ENCODE data around the gene OPCML. TPM values are rescaled to one million over a fixed set of nuclear protein-coding genes. Genes with fewer than 3 reads are reported as not detected.

Gene OPCML
- total and polyA plus RNA-seq, 2 donors (not counting 1 experiment from before 2014, with no cell fraction given) = not detected

- H3K27me3 ChIP-seq (replicated peaks in 1 of 4; ENCODE audit: control extremely low read depth in 1 of 4, control insufficient read depth in 3 of 4, insufficient read depth in 4 of 4, low read length in 3 of 4) = no peaks in the 10 kb centered on the region
- no peak overlapping the region for H3K4me2 ChIP-seq (replicated peaks; ENCODE audit: low read depth, low read length, poor library complexity, severe bottlenecking)
- WGBS (ENCODE audit: insufficient coverage) = no CpG with 5 or more reads among the region's 5 CpGs
- no peak overlapping the region for H2AFZ ChIP-seq (ENCODE audit: insufficient read depth, low read depth, low read length, poor library complexity, severe bottlenecking)
- ATAC-seq (ENCODE audit: low read depth) = no peak
- ChIA-PET CTCF (no interaction called here), POLR2A (no interaction called here)
- Mint-ChIP-seq H3K27me3 (no peaks in the 10 kb centered on the region), H3K9me3 (ENCODE audit: insufficient read depth) (peaks cover 6% of the 10 kb centered on the region), H3K4me1 (no peaks in the 10 kb centered on the region), H3K4me3 (no peak overlapping the region), H3K27ac (no peak overlapping the region)
- TF ChIP-seq EZH2 (IDR thresholded peaks at IDR 0.05; ENCODE audit: borderline replicate concordance, insufficient read depth, low read depth, low read length, poor library complexity, severe bottlenecking) = no peak
- no peak for TF ChIP-seq CTCF (IDR thresholded peaks at IDR 0.05)
- H4K20me1 ChIP-seq (ENCODE audit: control insufficient read depth, insufficient read depth, low read length, poor library complexity, severe bottlenecking) = no peaks in the 10 kb centered on the region
- no peak for DNase-seq
- no peak overlapping the region for H3K9ac ChIP-seq (ENCODE audit: low read length)
- H3K4me1 ChIP-seq (ENCODE audit: control insufficient read depth in 2 of 2, insufficient read depth in 2 of 2, low read length in 2 of 2) = no peaks in the 10 kb centered on the region
- no peaks in the 10 kb centered on the region for H3K36me3 ChIP-seq (replicated peaks in 1 of 2; ENCODE audit: control extremely low read depth in 1 of 2, control insufficient read depth in 1 of 2, extremely low read depth in 1 of 2, insufficient read depth in 2 of 2, low read length in 1 of 2)
- H3K4me3 ChIP-seq (ENCODE audit: control extremely low read depth in 1 of 5, extremely low read depth in 1 of 5, insufficient read depth in 1 of 5, low read depth in 2 of 5, low read length in 4 of 5) = no peak overlapping the region
- no peak overlapping the region for H3K27ac ChIP-seq (ENCODE audit: low read length in 2 of 2)
- no peaks in the 10 kb centered on the region for H3K79me2 ChIP-seq (ENCODE audit: control insufficient read depth, insufficient read depth, low read length)
- H3K9me3 ChIP-seq (ENCODE audit: control extremely low read depth in 1 of 3, control insufficient read depth in 2 of 3, insufficient read depth in 1 of 3, low read length in 2 of 3) = no peaks in the 10 kb centered on the region
- intact Hi-C loops (cut with micrococcal nuclease) = no loop called here
Observed at GRCh38 chr11:132559331-132560036, 972.8 kb downstream of the OPCML start.

- no peaks in the 10 kb centered on the region for H3K36me3 ChIP-seq (replicated peaks in 1 of 2; ENCODE audit: control extremely low read depth in 1 of 2, control insufficient read depth in 1 of 2, extremely low read depth in 1 of 2, insufficient read depth in 2 of 2, low read length in 1 of 2)
- H3K4me2 ChIP-seq (replicated peaks; ENCODE audit: low read depth, low read length, poor library complexity, severe bottlenecking) = no peak overlapping the region
- no peak overlapping the region for H3K4me3 Mint-ChIP-seq
- no peaks in the 10 kb centered on the region for H3K27me3 Mint-ChIP-seq
- H3K27ac ChIP-seq (ENCODE audit: low read length in 2 of 2) = no peak overlapping the region
- no peak overlapping the region for H3K4me3 ChIP-seq (ENCODE audit: control extremely low read depth in 1 of 5, extremely low read depth in 1 of 5, insufficient read depth in 1 of 5, low read depth in 2 of 5, low read length in 4 of 5)
- peaks cover 9% of the 10 kb centered on the region for H3K9me3 Mint-ChIP-seq (ENCODE audit: insufficient read depth)
- H3K9ac ChIP-seq (ENCODE audit: low read length) = no peak overlapping the region
- H3K27me3 ChIP-seq (replicated peaks in 1 of 4; ENCODE audit: control extremely low read depth in 1 of 4, control insufficient read depth in 3 of 4, insufficient read depth in 4 of 4, low read length in 3 of 4) = no peaks in the 10 kb centered on the region
- ChIA-PET CTCF (no interaction called here), POLR2A (no interaction called here)
- no peak for TF ChIP-seq CTCF (IDR thresholded peaks at IDR 0.05)
- TF ChIP-seq EZH2 (IDR thresholded peaks at IDR 0.05; ENCODE audit: borderline replicate concordance, insufficient read depth, low read depth, low read length, poor library complexity, severe bottlenecking) = no peak
- intact Hi-C loops (cut with micrococcal nuclease) = no loop called here
- H3K4me1 ChIP-seq (ENCODE audit: control insufficient read depth in 2 of 2, insufficient read depth in 2 of 2, low read length in 2 of 2) = no peaks in the 10 kb centered on the region
- no peak for ATAC-seq (ENCODE audit: low read depth)
- no peak for DNase-seq
- H3K27ac Mint-ChIP-seq = no peak overlapping the region
- H3K79me2 ChIP-seq (ENCODE audit: control insufficient read depth, insufficient read depth, low read length) = no peaks in the 10 kb centered on the region
- H2AFZ ChIP-seq (ENCODE audit: insufficient read depth, low read depth, low read length, poor library complexity, severe bottlenecking) = no peak overlapping the region
- H4K20me1 ChIP-seq (ENCODE audit: control insufficient read depth, insufficient read depth, low read length, poor library complexity, severe bottlenecking) = no peaks in the 10 kb centered on the region
- H3K4me1 Mint-ChIP-seq = no peaks in the 10 kb centered on the region
- no peaks in the 10 kb centered on the region for H3K9me3 ChIP-seq (ENCODE audit: control extremely low read depth in 1 of 3, control insufficient read depth in 2 of 3, insufficient read depth in 1 of 3, low read length in 2 of 3)
- 80% methylated on average over 1 of the region's 2 CpGs for WGBS (ENCODE audit: insufficient coverage)
Observed at GRCh38 chr11:132556316-132556715, 976.0 kb downstream of the OPCML start.
